ENCODE results near the gene CORO2A. TPM values are rescaled to one million over a fixed set of nuclear protein-coding genes. Genes with fewer than 3 reads are reported as not detected.

The CORO2A gene
- polyA plus RNA-seq, 1 of the 3 experiments (the other 2 are of a cell fraction), result 2.3 TPM

- no peaks in the 10 kb centered on the region for H3K9me3 ChIP-seq
- ChIA-PET POLR2A (no interaction called here), CTCF (interaction anchor here (1.4 kb wide), 1 partner anchor 35 kb away, joined by 5 read pairs; no protein-coding TSS in a partner anchor)
- H3K27ac ChIP-seq (ENCODE audit: low read depth in 2 of 2, low read length in 1 of 2), result no peak overlapping the region
- H2AFZ ChIP-seq (ENCODE audit: low read depth), result no peak overlapping the region
- H3F3A ChIP-seq (replicated peaks; ENCODE audit: insufficient read depth), result no peaks in the 10 kb centered on the region
- no peak overlapping the region for H3K4me3 ChIP-seq (ENCODE audit: low read depth in 2 of 2, low read length in 1 of 2)
- no peak overlapping the region for H3K4me2 ChIP-seq
- H3K9me2 ChIP-seq, result no peaks in the 10 kb centered on the region
- TF ChIP-seq SIN3A (IDR thresholded peaks at IDR 0.05; ENCODE audit: borderline replicate concordance, low read depth, low read length) (no peak), IRF3 (IDR thresholded peaks at IDR 0.05; ENCODE audit: low read depth, low read length) (no peak), RCOR1 (IDR thresholded peaks at IDR 0.05; ENCODE audit: low read length) (no peak), FOSL2 (IDR thresholded peaks at IDR 0.05; ENCODE audit: borderline replicate concordance, low read depth) (no peak)
- H3K4me1 ChIP-seq (ENCODE audit: control insufficient read depth in 1 of 2, insufficient read depth in 2 of 2, low read depth in 1 of 2, low read length in 1 of 2), result no peaks in the 10 kb centered on the region
- H3K36me3 ChIP-seq (replicated peaks in 1 of 2; ENCODE audit: control insufficient read depth in 1 of 2, insufficient read depth in 2 of 2, low read length in 1 of 2), result no peaks in the 10 kb centered on the region
- no peak overlapping the region for H3K9ac ChIP-seq
- 90% methylated on average over 2 of the region's 3 CpGs for WGBS (ENCODE audit: low lambda C conversion rate)
- DNase-seq, result no peak
- no peaks in the 10 kb centered on the region for H3K79me2 ChIP-seq (ENCODE audit: insufficient read depth)
- H3K27me3 ChIP-seq (ENCODE audit: insufficient read depth), result no peaks in the 10 kb centered on the region
- H4K20me1 ChIP-seq (ENCODE audit: insufficient read depth), result no peaks in the 10 kb centered on the region
These were observed 48.0 kb upstream of the CORO2A start for GRCh38 chr9:98240475-98240874.

DNA sequence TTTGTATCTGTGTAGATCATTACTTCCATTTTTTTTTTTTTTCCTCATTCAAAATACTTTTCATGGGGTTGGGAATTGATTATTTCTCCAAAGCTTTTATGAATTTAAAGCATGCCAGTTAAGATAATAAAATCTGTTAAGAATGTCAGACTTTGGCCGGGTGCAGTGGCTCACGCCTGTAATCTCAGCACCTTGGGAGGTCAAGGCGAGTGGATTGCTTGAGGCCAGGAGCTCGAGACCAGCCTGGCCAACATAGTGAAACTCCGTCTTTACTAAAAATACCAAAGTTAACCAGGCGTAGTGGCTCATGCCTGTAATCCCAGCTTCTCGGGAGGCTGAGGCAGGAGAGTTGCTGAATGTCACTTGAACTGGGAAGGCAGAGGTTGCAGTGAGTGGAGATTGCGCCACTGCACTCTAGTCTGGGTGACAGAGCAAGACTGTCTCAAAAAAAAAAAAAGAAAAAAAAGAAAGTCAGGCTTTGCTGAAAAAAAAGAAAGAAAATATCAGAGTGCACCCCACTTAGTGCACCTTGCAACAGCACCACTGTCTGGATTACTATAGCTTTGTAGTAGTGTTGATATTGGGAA is 44.6 kb upstream of the CORO2A start:
- H2AFZ ChIP-seq (ENCODE audit: low read depth), result no peak overlapping the region
- TF ChIP-seq NFIC (IDR thresholded peaks at IDR 0.05; ENCODE audit: borderline replicate concordance) (no peak), ELF1 (IDR thresholded peaks at IDR 0.05) (no peak), MXI1 (IDR thresholded peaks at IDR 0.05; ENCODE audit: low read depth, low read length) (no peak), TEAD4 (IDR thresholded peaks at IDR 0.05; ENCODE audit: borderline replicate concordance, insufficient read depth) (no peak), IRF3 (IDR thresholded peaks at IDR 0.05; ENCODE audit: low read depth, low read length) (no peak), TAF1 (IDR thresholded peaks at IDR 0.05; ENCODE audit: borderline replicate concordance, low read depth, low read length) (no peak), JUND (IDR thresholded peaks at IDR 0.05) (no peak), TCF12 (IDR thresholded peaks at IDR 0.05) (no peak), CTCF (IDR thresholded peaks at IDR 0.05) (no peak), RCOR1 (IDR thresholded peaks at IDR 0.05; ENCODE audit: low read length) (no peak), RAD21 (IDR thresholded peaks at IDR 0.05; ENCODE audit: low read length) (no peak), SIN3A (IDR thresholded peaks at IDR 0.05; ENCODE audit: borderline replicate concordance, low read depth, low read length) (no peak)
- TF ChIP-seq, protein P1, sequence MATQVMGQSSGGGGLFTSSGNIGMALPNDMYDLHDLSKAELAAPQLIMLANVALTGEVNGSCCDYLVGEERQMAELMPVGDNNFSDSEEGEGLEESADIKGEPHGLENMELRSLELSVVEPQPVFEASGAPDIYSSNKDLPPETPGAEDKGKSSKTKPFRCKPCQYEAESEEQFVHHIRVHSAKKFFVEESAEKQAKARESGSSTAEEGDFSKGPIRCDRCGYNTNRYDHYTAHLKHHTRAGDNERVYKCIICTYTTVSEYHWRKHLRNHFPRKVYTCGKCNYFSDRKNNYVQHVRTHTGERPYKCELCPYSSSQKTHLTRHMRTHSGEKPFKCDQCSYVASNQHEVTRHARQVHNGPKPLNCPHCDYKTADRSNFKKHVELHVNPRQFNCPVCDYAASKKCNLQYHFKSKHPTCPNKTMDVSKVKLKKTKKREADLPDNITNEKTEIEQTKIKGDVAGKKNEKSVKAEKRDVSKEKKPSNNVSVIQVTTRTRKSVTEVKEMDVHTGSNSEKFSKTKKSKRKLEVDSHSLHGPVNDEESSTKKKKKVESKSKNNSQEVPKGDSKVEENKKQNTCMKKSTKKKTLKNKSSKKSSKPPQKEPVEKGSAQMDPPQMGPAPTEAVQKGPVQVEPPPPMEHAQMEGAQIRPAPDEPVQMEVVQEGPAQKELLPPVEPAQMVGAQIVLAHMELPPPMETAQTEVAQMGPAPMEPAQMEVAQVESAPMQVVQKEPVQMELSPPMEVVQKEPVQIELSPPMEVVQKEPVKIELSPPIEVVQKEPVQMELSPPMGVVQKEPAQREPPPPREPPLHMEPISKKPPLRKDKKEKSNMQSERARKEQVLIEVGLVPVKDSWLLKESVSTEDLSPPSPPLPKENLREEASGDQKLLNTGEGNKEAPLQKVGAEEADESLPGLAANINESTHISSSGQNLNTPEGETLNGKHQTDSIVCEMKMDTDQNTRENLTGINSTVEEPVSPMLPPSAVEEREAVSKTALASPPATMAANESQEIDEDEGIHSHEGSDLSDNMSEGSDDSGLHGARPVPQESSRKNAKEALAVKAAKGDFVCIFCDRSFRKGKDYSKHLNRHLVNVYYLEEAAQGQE (IDR thresholded peaks at IDR 0.05; ENCODE audit: low read depth, low read length), result no peak
- ChIA-PET CTCF (interaction anchor here (0.6 to 2.8 kb wide), 4 partner anchors 11 to 78 kb away, joined by 3 to 10 read pairs (median 4); no protein-coding TSS in a partner anchor), POLR2A (no interaction called here)
- 0 out of 4 replicates have a peak, but pooled peaks cover 0 to 5% of the 10 kb centered on the region in 2 experiments for H3K4me1 ChIP-seq (ENCODE audit: control insufficient read depth in 1 of 2, insufficient read depth in 2 of 2, low read depth in 1 of 2, low read length in 1 of 2)
- 95% methylated on average over 8 of the region's 8 CpGs for WGBS (ENCODE audit: low lambda C conversion rate)
- H3K4me3 ChIP-seq (ENCODE audit: low read depth in 2 of 2, low read length in 1 of 2), result no peak overlapping the region
- no peak overlapping the region for H3K27ac ChIP-seq (ENCODE audit: low read depth in 2 of 2, low read length in 1 of 2)
- H3K79me2 ChIP-seq (ENCODE audit: insufficient read depth), result no peaks in the 10 kb centered on the region; the same call in 1 of the 2 replicates
- no peak overlapping the region for H3K4me2 ChIP-seq
- no peaks in the 10 kb centered on the region for H3K9me2 ChIP-seq
- H3F3A ChIP-seq (replicated peaks; ENCODE audit: insufficient read depth), result peaks cover 5% of the 10 kb centered on the region
- no peaks in the 10 kb centered on the region for H3K9me3 ChIP-seq
- H3K36me3 ChIP-seq (replicated peaks in 1 of 2; ENCODE audit: control insufficient read depth in 1 of 2, insufficient read depth in 2 of 2, low read length in 1 of 2), result no peaks in the 10 kb centered on the region
- H3K9ac ChIP-seq, result no peak overlapping the region
- H3K27me3 ChIP-seq (ENCODE audit: insufficient read depth), result no peaks in the 10 kb centered on the region
- no peaks in the 10 kb centered on the region for H4K20me1 ChIP-seq (ENCODE audit: insufficient read depth)
- DNase-seq, result no peak
